ENCODE measurements around the gene KREMEN2. TPM values are rescaled to one million over a fixed set of nuclear protein-coding genes. Genes with fewer than 3 reads are reported as not detected.

Gene KREMEN2
- total and polyA plus RNA-seq, 9 of the 15 experiments (the other 6 are each of a cell fraction or from before 2014, with no cell fraction given) = 0.04 to 7.7 (median 1.5) TPM; not detected in 1

DNA sequence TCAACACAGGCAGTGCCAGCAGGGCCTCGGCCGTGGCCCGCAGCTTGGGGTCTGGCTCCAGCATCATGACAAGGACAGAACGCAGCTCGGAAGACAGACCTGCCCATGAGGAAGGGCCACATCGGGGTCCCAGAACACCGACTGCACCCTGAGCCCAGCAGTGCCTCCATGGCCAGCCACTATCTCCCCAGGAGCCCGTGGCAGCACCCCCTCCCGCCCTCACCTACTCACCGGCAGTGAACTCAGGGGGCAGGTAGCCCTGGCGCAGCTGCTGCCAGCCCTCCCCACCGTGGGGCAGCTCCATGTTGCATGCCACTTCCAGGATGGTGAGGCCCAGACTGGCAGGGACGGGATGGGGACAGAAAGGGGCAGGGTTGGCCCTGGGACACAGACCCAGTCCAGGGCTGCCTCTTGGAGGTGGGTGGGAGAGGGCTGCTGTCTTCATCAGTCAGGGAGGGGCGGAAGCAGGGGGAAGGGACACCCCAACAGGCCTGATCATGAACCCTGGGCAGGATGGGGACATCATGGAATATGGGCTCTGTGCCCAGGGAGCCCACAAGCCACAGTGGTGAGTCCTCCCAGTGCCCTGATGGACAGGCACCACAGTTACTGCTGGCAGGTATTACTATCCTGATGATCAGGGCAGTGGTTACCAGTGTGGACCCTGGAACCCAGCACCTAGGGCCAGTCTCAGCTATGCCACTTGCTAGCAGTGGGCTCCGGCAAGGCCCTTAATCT lies 10.4 kb downstream of the KREMEN2 start (continued):
- TF ChIP-seq, protein P1, sequence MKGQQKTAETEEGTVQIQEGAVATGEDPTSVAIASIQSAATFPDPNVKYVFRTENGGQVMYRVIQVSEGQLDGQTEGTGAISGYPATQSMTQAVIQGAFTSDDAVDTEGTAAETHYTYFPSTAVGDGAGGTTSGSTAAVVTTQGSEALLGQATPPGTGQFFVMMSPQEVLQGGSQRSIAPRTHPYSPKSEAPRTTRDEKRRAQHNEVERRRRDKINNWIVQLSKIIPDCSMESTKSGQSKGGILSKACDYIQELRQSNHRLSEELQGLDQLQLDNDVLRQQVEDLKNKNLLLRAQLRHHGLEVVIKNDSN (CRISPR knock-in tag; IDR thresholded peaks at IDR 0.05) = no peak
- TF ChIP-seq ZNF830 (CRISPR knock-in tag; IDR thresholded peaks at IDR 0.05) = no peak
- no peak for TF ChIP-seq NRF1 (conservative IDR thresholded peaks at IDR 0.05 in 1 of 2, IDR thresholded peaks at IDR 0.05 in 1 of 2)
- no peak for TF ChIP-seq MAFG (tag; conservative IDR thresholded peaks at IDR 0.05)
- no peak for TF ChIP-seq NCOA6 (IDR thresholded peaks at IDR 0.05)
- no peak for TF ChIP-seq ZNF77 (CRISPR knock-in tag; IDR thresholded peaks at IDR 0.05)
- no peak for TF ChIP-seq NFIX (CRISPR knock-in tag; IDR thresholded peaks at IDR 0.05; ENCODE audit: low read depth)
- TF ChIP-seq SOX6 (IDR thresholded peaks at IDR 0.05) = no peak
- TF ChIP-seq, protein P2, sequence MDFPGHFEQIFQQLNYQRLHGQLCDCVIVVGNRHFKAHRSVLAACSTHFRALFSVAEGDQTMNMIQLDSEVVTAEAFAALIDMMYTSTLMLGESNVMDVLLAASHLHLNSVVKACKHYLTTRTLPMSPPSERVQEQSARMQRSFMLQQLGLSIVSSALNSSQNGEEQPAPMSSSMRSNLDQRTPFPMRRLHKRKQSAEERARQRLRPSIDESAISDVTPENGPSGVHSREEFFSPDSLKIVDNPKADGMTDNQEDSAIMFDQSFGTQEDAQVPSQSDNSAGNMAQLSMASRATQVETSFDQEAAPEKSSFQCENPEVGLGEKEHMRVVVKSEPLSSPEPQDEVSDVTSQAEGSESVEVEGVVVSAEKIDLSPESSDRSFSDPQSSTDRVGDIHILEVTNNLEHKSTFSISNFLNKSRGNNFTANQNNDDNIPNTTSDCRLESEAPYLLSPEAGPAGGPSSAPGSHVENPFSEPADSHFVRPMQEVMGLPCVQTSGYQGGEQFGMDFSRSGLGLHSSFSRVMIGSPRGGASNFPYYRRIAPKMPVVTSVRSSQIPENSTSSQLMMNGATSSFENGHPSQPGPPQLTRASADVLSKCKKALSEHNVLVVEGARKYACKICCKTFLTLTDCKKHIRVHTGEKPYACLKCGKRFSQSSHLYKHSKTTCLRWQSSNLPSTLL (IDR thresholded peaks at IDR 0.05) = no peak
- no peak for TF ChIP-seq ZC3H4 (CRISPR knock-in tag; IDR thresholded peaks at IDR 0.05; ENCODE audit: borderline replicate concordance)
- TF ChIP-seq RBFOX2 (IDR thresholded peaks at IDR 0.05; ENCODE audit: low read depth, low read length) = peak; percentile 18; the same call in 1 of the 2 replicates
- TF ChIP-seq STAT5A (IDR thresholded peaks at IDR 0.05; ENCODE audit: borderline replicate concordance, low read length) = no peak
- TF ChIP-seq, protein P3, sequence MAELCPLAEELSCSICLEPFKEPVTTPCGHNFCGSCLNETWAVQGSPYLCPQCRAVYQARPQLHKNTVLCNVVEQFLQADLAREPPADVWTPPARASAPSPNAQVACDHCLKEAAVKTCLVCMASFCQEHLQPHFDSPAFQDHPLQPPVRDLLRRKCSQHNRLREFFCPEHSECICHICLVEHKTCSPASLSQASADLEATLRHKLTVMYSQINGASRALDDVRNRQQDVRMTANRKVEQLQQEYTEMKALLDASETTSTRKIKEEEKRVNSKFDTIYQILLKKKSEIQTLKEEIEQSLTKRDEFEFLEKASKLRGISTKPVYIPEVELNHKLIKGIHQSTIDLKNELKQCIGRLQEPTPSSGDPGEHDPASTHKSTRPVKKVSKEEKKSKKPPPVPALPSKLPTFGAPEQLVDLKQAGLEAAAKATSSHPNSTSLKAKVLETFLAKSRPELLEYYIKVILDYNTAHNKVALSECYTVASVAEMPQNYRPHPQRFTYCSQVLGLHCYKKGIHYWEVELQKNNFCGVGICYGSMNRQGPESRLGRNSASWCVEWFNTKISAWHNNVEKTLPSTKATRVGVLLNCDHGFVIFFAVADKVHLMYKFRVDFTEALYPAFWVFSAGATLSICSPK (IDR thresholded peaks at IDR 0.05; ENCODE audit: borderline replicate concordance) = no peak
- TF ChIP-seq, protein P4, sequence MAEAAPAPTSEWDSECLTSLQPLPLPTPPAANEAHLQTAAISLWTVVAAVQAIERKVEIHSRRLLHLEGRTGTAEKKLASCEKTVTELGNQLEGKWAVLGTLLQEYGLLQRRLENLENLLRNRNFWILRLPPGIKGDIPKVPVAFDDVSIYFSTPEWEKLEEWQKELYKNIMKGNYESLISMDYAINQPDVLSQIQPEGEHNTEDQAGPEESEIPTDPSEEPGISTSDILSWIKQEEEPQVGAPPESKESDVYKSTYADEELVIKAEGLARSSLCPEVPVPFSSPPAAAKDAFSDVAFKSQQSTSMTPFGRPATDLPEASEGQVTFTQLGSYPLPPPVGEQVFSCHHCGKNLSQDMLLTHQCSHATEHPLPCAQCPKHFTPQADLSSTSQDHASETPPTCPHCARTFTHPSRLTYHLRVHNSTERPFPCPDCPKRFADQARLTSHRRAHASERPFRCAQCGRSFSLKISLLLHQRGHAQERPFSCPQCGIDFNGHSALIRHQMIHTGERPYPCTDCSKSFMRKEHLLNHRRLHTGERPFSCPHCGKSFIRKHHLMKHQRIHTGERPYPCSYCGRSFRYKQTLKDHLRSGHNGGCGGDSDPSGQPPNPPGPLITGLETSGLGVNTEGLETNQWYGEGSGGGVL (CRISPR knock-in tag; IDR thresholded peaks at IDR 0.05) = no peak
- TF ChIP-seq, protein P5, sequence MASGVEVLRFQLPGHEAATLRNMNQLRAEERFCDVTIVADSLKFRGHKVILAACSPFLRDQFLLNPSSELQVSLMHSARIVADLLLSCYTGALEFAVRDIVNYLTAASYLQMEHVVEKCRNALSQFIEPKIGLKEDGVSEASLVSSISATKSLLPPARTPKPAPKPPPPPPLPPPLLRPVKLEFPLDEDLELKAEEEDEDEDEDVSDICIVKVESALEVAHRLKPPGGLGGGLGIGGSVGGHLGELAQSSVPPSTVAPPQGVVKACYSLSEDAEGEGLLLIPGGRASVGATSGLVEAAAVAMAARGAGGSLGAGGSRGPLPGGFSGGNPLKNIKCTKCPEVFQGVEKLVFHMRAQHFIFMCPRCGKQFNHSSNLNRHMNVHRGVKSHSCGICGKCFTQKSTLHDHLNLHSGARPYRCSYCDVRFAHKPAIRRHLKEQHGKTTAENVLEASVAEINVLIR (CRISPR knock-in tag; IDR thresholded peaks at IDR 0.05) = no peak
- TF ChIP-seq SMARCC2 (IDR thresholded peaks at IDR 0.05; ENCODE audit: low read depth) = no peak
- no peak for TF ChIP-seq ZNF76 (CRISPR knock-in tag; IDR thresholded peaks at IDR 0.05; ENCODE audit: borderline replicate concordance)
- no peak for TF ChIP-seq NFYB (IDR thresholded peaks at IDR 0.05; ENCODE audit: extremely low read depth, insufficient read length)
- TF ChIP-seq CHD4 (IDR thresholded peaks at IDR 0.05; ENCODE audit: insufficient read depth, insufficient replicate concordance, low read depth, low read length, poor library complexity, severe bottlenecking) = no peak
- no peak for TF ChIP-seq POLR3G (IDR thresholded peaks at IDR 0.05; ENCODE audit: extremely low read depth, insufficient read length, insufficient replicate concordance)
- TF ChIP-seq MCM5 (IDR thresholded peaks at IDR 0.05; ENCODE audit: low read depth) = no peak

Measured in K562 (cell line).